HG03378 (cell line): ENCODE measurements around the gene TAF15.

ENCODE experiments used
- ATAC-seq: cut with Tn5 transposase; IDR thresholded peaks from one replicate; pipeline ENCODE4 v1.9.1; 2021; ENCODE audit warnings: mild to moderate bottlenecking, moderate library complexity; ENCODE audit not compliant: unreplicated experiment

Gene TAF15

GRCh38 chr17:35786941-35787432 lies 22.3 kb upstream of the TAF15 start:
- no peak for ATAC-seq

DNA sequence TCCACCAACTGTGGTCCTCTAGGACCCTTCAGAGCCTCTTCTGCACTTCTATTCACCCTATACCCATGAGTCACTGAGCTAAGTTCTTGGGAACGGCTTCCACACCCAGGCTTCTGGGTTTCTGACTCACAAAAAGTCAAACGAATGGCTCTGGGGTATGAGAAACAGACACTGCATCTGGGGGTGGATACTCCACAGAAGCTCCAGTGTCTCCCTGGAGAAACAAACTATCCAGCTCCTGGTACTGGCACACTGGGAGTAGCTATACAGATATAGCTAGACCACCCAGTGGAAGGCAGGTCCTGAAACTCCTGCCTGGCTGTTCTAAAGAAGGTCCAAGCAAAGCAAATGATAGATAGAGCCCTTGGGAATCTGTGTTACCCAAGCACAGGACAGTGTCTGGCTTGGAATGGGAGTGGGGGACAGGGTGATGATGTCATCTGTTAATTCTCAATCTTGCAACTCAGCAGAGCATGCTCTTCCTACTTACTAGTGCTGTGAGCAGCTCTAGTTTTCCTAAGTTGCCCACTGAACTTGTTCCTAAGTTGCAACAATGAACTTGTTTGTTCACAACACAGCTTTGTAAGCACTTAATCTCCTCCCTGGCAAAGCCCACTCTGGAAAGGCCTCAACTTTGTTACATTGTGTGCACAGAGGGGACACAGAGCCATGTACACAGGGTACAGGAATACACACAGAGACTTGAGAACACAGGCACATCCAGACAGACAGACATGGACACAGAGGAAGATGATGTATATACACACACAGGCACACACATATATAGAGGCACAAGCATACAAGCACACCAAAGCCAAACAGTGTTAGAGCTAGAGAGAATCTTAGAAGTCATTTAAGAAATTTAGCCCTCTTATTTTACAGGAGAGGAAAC lies 20.6 kb upstream of the TAF15 start:
- no peak for ATAC-seq

- no peak for ATAC-seq
Observed at GRCh38 chr17:35790841-35791240, 18.4 kb upstream of the TAF15 start.

GRCh38 chr17:35791681-35792350 lies 17.5 kb upstream of the TAF15 start:
- no peak for ATAC-seq

DNA sequence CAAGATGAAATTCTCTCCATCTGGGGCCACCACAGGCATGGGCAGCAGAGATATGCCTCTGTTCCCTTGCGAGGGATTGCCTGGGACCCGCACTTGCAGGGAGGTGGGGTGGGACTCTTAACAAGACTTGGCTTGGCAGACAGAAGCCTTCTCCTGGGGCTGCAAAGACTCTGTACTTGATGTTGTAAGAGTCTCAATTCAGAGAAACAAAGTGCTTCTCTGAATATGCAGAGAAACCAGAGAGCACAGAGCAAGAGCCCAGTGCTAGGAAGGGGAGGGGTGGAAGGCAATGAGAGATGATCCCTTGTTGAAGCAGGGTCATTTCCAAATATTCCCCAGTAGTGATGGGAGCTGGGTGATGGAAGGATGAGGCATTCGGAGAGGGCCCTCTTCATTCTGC lies 16.0 kb upstream of the TAF15 start:
- ATAC-seq = no peak

- no peak for ATAC-seq
Observed at GRCh38 chr17:35795007-35795870, 14.0 kb upstream of the TAF15 start, which contains the start of gene MMP28. Gene MMP28 (minus strand): TSS chr17:35795641. CDS start chr17:35795377, 264 bp downstream.

- no peak for ATAC-seq
Observed at GRCh38 chr17:35795871-35796265, 13.4 kb upstream of the TAF15 start.

DNA sequence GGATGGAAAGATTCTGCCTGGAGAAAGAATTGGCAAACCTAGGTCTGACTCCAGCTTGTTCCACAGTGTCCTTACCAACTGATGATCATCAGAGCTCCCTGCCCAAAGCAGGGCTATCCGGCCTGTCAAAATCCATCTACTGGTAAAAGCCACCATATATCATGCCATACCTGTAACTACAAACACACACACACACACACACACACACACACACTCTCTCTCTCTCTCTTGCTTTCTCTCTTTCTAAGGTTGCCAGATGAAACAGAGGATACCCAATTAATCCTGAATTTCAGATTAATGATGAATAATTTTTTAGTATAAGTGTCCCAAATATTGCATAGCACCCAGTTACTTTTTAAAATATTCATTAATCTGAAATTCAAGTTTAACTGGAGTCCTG lies 12.3 kb upstream of the TAF15 start:
- ATAC-seq = no peak

GRCh38 chr17:35797370-35797769 lies 11.9 kb upstream of the TAF15 start:
- no peak for ATAC-seq

DNA sequence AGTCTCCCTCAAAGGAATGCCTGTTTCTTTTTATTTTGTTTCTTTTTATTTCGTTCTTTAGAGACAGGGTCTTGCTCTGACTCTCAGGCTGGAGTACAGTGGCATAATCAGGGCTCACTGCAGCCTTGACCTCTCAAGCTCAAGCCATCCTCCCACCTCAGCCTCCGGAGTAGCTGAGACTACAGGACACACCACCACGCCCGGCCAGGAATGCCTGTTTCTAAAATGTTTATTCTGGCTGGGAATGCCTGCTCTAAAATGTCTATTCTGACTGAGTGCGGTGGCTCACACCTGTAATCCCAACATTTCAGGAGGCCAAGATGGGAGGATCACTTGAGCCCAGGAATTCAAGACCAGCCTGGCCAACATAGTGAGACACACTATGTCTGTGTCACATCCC lies 11.4 kb upstream of the TAF15 start:
- ATAC-seq = no peak

GRCh38 chr17:35799942-35800341 lies 9.3 kb upstream of the TAF15 start:
- ATAC-seq = no peak

DNA sequence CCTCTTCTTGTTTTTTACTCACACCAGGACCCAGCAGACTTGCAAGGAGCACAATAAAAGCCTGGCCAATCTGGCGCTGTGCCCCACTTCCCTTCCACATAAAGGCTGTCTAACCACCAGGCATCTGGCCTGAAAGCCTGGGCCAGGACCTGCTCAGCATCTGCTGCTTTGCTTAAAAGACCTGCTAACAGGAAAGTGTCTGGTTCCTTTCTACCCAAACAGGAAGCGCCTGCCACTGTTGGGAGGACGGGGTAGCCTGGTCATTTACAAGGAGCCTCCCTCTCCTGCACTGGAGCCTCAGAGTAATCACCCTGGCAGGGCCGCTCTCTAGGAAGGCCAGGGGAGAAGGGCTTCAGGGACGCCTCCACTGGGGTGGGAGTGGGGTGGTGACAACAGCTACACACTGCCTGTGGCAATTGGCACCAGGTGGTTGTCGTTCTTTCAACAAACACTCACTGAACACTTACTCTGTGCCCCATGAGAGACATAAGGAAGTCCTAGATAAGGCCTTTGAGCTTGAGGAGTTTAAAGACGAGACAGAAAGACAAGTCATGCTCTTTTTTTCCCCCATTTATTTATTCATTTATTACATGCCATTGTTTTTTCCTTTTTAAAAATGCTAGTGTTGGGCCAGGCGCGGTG lies 7.6 kb upstream of the TAF15 start:
- ATAC-seq = no peak

DNA sequence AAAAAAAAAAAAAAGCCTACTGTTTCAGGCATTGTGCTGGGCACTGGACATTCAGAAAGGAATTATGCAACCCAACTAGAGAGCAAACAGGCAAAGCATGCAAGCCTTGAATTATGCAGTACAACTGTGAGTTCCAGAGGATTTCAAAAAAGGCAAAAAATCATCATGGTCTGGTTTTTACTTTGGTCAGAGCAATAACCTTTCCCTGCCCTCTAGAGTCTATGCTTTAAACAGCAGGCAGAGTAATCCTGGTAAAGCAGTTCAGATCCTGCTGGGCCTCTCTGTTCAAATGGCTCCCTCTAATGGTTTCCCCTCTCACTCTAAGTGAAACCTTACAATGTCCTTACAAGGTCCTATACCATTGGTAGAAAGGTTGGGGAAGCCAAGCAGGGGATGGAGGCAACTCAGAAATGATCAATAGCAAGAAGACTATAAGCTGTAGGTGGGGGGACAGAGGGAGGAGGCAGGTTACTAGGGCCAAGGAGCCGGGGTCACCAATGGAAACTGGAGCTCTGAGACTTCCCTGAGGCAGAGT lies 4.6 kb upstream of the TAF15 start:
- ATAC-seq = no peak

DNA sequence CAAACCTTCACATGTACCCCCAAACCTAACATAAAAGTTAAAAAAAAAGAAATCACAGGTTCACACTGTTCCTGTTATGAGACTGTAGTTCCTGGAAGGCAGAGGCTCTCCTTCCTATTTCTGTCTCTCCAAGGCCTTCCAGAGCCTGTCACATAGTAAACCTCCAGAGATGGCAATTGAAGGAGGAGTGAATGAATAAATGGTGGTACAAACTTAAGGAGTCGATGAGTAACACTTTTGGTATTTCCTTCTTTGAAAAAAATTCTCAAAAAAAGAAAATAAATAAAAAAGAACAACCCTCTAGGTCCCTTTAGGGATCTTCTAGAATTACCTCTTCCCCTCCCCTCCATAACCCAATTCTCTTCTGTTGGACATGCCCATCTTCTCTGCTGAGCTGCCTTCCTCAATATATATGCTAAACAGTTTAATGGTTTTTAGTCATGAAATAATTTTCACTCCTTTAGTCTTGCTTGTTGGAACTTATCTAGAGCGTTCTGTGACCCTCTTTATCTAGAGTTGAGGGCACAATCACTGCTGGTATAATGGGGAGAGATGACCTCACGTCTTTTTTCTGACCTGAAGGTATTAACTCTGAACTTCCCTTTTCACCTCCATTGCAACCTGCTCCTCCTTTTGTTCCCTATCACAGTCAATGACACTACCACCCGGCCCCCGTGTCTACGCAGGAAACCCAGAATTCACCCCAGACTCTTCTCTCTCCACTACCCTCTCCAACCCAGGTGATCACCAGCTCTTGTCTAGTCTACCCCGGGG lies 1.7 kb upstream of the TAF15 start:
- ATAC-seq = no peak

DNA sequence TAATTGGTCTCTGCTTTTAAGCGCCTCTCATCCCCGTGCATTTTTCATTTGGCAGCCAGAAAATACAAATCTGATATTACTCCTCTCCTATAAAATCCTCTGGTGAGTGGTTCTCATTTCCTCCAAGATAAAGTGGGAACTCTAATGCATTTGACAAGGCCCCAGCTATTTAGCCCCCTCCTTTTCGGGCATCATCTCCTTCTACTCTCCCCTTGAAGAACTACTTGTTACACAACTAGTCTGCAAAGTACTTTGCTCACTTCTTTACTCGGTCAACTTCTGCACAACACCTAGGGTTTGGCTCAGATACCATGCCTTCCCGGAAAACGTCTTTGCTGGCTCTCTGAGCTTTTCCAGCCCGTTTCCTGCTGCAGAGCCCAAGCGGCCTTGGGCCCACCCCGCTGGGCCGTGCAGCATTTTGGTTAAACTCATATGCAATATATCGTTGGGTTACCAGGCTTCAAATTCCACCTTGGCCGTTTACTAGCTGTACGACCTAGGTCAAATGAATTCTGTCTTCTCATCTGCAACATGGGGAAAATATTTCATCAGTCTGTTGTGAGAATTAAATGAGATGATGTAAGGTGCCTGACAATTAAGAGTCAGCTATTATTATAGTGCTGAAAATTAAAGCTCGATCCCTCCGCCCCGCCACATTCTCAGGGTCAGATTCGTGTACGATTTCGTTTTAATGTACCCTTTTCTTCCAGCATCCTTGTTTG lies 883 bp upstream of the TAF15 start:
- no peak for ATAC-seq

DNA sequence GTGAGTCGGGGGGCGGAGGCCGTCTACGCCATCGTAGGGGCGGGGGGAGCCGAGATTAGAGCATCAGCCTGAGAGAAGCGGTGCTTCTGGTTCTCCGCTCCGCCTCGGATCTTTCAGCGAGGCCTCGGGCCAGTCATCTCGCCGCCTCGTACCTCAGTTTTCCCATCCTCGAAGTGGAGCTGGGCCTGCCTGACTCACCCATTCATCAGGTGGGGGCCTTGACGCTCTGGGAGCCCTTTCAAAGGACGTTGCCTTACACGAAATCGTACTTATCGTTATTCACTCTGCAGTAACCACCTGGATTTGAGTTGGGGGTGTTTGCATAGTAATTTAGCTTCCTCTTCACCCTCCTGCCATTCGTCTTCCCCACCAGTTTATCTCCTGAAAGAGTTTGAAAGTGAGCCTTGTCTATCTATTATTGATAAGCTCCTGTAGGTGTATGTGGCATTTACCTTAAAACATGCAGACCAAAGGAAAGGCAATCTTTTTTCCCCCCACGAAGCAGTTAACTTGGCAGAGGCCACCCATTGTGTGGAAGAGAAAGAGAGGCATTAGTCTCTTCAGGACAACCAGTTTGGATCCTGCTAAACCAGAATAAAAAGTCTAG lies 674 bp downstream of the TAF15 start:
- ATAC-seq = no peak

- no peak for ATAC-seq
Observed at GRCh38 chr17:35811759-35812158, 2.5 kb downstream of the TAF15 start.

DNA sequence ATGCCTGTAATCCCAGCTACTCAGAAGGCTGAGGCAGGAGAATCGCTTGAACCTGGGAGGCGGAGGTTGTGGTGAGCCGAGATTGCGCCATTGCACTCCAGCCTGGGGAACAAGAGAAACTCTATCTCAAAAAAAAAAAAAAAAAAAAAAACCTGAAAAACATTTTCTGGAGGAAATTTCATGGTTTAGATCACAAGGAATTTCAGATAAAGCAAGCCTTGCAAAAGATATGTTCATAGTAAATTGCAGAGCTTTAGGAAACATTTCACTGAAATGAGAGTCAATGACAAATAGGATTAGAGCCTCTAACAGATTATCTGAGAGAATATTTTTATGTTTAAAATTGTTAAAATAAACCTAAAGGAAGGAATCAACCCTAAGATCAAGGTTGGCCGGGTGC lies 3.2 kb downstream of the TAF15 start:
- no peak for ATAC-seq

- ATAC-seq = no peak
Observed at GRCh38 chr17:35816723-35817122, 7.4 kb downstream of the TAF15 start.
